Measurements from ENCODE around the gene LRRC3.
A peak's percentile ranks its signal among the peaks of the same experiment; 100 is the strongest.

The LRRC3 gene, protein sequence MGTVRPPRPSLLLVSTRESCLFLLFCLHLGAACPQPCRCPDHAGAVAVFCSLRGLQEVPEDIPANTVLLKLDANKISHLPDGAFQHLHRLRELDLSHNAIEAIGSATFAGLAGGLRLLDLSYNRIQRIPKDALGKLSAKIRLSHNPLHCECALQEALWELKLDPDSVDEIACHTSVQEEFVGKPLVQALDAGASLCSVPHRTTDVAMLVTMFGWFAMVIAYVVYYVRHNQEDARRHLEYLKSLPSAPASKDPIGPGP

DNA sequence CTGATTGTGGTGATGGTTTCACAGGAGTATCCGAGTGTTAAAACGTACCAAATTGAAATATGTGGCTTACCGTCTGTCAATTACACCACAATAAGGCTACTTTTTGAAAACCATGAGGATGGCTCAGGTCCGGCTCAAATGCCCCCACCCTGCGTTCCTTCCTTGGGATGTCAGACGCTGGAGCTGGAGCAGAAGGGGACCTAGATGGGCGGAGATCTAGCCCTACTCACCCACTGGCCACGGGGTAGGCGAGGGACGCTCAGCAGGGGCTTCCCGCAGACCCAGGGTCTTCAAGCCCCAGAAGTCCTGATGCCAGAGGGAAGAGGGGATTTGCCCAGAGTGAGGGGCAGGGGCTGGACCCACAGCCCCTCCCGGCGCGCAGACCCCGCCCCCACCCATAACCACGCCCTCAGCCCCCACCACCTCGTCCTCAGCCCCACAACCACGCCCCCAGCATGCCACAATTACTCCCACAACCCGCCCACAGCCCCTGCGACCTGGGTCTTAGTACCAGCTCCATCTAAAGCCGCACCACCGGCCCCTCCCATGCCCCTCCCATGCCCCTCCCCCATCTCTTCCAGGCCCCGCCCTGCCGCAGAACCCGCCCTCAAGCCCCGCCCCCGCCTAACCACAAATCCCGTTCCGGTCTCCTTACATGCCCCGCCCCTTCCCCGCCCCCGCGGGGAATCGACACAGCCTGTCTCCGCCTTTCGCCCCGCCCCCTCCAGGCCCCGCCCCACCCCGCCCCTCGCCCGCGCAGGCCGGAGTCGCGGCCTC, at the start of gene LRRC3:
LRRC3 (plus strand) TSS at position 764 of the 777 bp plus-strand sequence. CDS start 1,135 bp downstream, outside the sequence.
- peaks cover 9% of the 10 kb centered on the region; the same call in 1 of the 2 replicates for H3K36me3 ChIP-seq (ENCODE audit: control insufficient read depth, insufficient read depth, low read length)
- H3K9me3 ChIP-seq (ENCODE audit: control insufficient read depth, insufficient read depth, low read depth, low read length) = no peaks in the 10 kb centered on the region
- peak within 1 kb of the TSS; percentile 73 for H3K4me3 ChIP-seq (ENCODE audit: low read depth, low read length)
- H3K9ac ChIP-seq (ENCODE audit: low read length) = no peak within 1 kb of the TSS
- no peak within 1 kb of the TSS for H3K27ac ChIP-seq (ENCODE audit: low read depth, low read length)
- H3K4me1 ChIP-seq (ENCODE audit: control insufficient read depth, insufficient read depth, low read length) = peaks cover 4% of the 10 kb centered on the region; the same call in 1 of the 2 replicates
- 0 out of 2 replicates have a peak, but pooled peaks cover 8% of the 10 kb centered on the region for H3K27me3 ChIP-seq (ENCODE audit: control insufficient read depth, insufficient read depth, low read length)

GRCh38 chr21:44405948-44406872, 49.1 kb upstream of the LRRC3 start:
- no peaks in the 10 kb centered on the region for H3K4me1 ChIP-seq (ENCODE audit: control insufficient read depth, insufficient read depth, low read length)
- peaks cover 16% of the 10 kb centered on the region for H3K9me3 ChIP-seq (ENCODE audit: control insufficient read depth, insufficient read depth, low read depth, low read length)
- no peaks in the 10 kb centered on the region for H3K36me3 ChIP-seq (ENCODE audit: control insufficient read depth, insufficient read depth, low read length)
- no peak overlapping the region for H3K27ac ChIP-seq (ENCODE audit: low read depth, low read length)
- H3K9ac ChIP-seq (ENCODE audit: low read length) = no peak overlapping the region
- no peaks in the 10 kb centered on the region for H3K27me3 ChIP-seq (ENCODE audit: control insufficient read depth, insufficient read depth, low read length)
- H3K4me3 ChIP-seq (ENCODE audit: low read depth, low read length) = no peak overlapping the region

DNA sequence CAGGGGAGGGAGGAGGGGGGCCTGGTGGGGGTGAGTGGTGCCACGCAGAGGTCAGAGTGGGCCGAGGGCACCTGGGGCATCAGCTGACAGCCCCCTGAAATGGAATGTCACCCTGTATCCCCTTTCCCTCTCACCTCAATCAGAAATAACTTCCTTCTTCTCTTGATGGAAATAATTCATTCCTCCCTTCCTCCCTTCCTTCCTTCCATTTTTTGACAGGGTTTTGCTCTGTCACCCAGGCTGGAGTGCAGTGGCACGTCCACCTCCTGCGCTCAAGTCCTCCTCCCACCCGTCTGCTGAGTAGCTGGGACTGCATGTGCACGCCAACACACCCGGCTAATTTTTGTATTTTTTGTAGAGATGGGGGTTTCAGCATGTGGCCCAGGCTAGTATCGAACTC, 48.4 kb upstream of the LRRC3 start:
- no peaks in the 10 kb centered on the region for H3K4me1 ChIP-seq (ENCODE audit: control insufficient read depth, insufficient read depth, low read length)
- no peak overlapping the region for H3K9ac ChIP-seq (ENCODE audit: low read length)
- H3K36me3 ChIP-seq (ENCODE audit: control insufficient read depth, insufficient read depth, low read length) = no peaks in the 10 kb centered on the region
- no peak overlapping the region for H3K27ac ChIP-seq (ENCODE audit: low read depth, low read length)
- no peaks in the 10 kb centered on the region for H3K27me3 ChIP-seq (ENCODE audit: control insufficient read depth, insufficient read depth, low read length)
- H3K9me3 ChIP-seq (ENCODE audit: control insufficient read depth, insufficient read depth, low read depth, low read length) = peaks cover 16% of the 10 kb centered on the region
- no peak overlapping the region for H3K4me3 ChIP-seq (ENCODE audit: low read depth, low read length)

DNA sequence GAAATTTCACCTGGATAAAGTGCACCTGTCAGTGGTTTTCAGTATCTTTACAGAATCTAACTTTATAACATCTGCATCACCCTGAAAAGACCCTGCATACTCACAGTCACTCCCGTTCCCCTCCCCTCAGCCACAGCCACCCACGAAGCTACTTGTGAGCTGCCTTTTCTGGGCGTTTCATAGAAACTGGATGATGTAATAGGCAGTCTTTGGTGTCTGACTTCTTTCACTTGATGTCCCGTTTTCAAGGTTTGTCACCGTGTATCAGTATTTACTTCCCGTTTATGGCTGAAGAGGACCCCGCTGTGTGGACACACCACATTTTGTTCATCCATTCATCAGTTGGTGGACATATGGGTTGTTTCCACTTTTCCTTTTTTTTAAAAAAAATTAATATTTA, 47.8 kb upstream of the LRRC3 start:
- Histone ChIP-seq H3K4me3 (ENCODE audit: low read depth, low read length) (no peak overlapping the region), H3K9me3 (ENCODE audit: control insufficient read depth, insufficient read depth, low read depth, low read length) (peaks cover 16% of the 10 kb centered on the region), H3K9ac (ENCODE audit: low read length) (no peak overlapping the region), H3K27me3 (ENCODE audit: control insufficient read depth, insufficient read depth, low read length) (no peaks in the 10 kb centered on the region), H3K4me1 (ENCODE audit: control insufficient read depth, insufficient read depth, low read length) (no peaks in the 10 kb centered on the region), H3K36me3 (ENCODE audit: control insufficient read depth, insufficient read depth, low read length) (no peaks in the 10 kb centered on the region), H3K27ac (ENCODE audit: low read depth, low read length) (no peak overlapping the region)

- H3K36me3 ChIP-seq (ENCODE audit: control insufficient read depth, insufficient read depth, low read length) = no peaks in the 10 kb centered on the region
- H3K27ac ChIP-seq (ENCODE audit: low read depth, low read length) = no peak overlapping the region
- peaks cover 16% of the 10 kb centered on the region for H3K9me3 ChIP-seq (ENCODE audit: control insufficient read depth, insufficient read depth, low read depth, low read length)
- H3K4me3 ChIP-seq (ENCODE audit: low read depth, low read length) = no peak overlapping the region
- no peak overlapping the region for H3K9ac ChIP-seq (ENCODE audit: low read length)
- H3K27me3 ChIP-seq (ENCODE audit: control insufficient read depth, insufficient read depth, low read length) = no peaks in the 10 kb centered on the region
- H3K4me1 ChIP-seq (ENCODE audit: control insufficient read depth, insufficient read depth, low read length) = no peaks in the 10 kb centered on the region
These were observed 47.1 kb upstream of the LRRC3 start for GRCh38 chr21:44408226-44408625.

- Histone ChIP-seq H3K4me1 (ENCODE audit: control insufficient read depth, insufficient read depth, low read length) (no peaks in the 10 kb centered on the region), H3K27me3 (ENCODE audit: control insufficient read depth, insufficient read depth, low read length) (no peaks in the 10 kb centered on the region; the same call in 1 of the 2 replicates), H3K4me3 (ENCODE audit: low read depth, low read length) (no peak overlapping the region), H3K9ac (ENCODE audit: low read length) (no peak overlapping the region), H3K36me3 (ENCODE audit: control insufficient read depth, insufficient read depth, low read length) (no peaks in the 10 kb centered on the region), H3K9me3 (ENCODE audit: control insufficient read depth, insufficient read depth, low read depth, low read length) (peaks cover 15% of the 10 kb centered on the region; the same call in 1 of the 2 replicates), H3K27ac (ENCODE audit: low read depth, low read length) (no peak overlapping the region)
These were observed 41.6 kb upstream of the LRRC3 start for GRCh38 chr21:44413566-44414290.

DNA sequence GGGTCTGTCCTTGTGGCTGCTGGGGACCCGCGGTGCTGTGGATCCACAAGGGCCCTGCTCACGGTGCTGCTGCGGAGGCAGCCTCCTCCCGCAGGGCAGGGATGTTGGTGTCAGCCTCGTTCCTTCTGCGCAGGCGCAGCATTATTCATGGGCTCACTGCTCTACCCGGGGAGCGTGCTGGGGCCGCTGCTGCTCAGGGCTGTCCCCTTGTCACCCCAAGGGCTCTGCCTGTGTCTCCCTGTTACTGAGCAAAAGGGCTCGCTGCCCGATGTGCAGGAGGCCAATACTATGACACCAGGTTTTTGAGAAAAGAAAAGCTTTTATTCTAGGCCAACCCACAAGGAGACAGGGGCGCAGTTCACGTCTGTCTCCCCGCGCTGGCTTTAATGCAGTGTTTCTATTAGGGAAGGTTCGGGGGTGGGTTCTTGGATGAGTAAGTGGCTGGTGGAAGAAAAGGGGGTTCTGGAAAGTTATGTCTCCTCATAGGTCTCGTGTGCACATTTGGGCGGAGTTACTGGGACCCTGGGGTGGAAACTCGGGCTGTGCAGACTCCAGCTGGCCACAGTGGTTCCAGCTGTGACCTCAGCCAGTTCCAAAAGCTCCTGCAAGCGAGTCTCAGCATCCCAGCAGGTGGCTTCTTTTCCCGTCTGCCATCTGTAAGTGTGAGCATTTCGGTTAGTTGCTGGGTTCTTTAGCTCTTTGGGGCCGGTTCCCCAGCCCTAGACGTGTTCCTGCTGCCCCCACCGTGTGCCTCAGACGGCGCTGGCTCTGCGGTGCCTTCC, 40.8 kb upstream of the LRRC3 start:
- H3K27ac ChIP-seq (ENCODE audit: low read depth, low read length) = no peak overlapping the region
- no peaks in the 10 kb centered on the region; the same call in 1 of the 2 replicates for H3K27me3 ChIP-seq (ENCODE audit: control insufficient read depth, insufficient read depth, low read length)
- no peak overlapping the region for H3K9ac ChIP-seq (ENCODE audit: low read length)
- no peak overlapping the region for H3K4me3 ChIP-seq (ENCODE audit: low read depth, low read length)
- H3K9me3 ChIP-seq (ENCODE audit: control insufficient read depth, insufficient read depth, low read depth, low read length) = peaks cover 17% of the 10 kb centered on the region
- H3K4me1 ChIP-seq (ENCODE audit: control insufficient read depth, insufficient read depth, low read length) = no peaks in the 10 kb centered on the region
- no peaks in the 10 kb centered on the region for H3K36me3 ChIP-seq (ENCODE audit: control insufficient read depth, insufficient read depth, low read length)

DNA sequence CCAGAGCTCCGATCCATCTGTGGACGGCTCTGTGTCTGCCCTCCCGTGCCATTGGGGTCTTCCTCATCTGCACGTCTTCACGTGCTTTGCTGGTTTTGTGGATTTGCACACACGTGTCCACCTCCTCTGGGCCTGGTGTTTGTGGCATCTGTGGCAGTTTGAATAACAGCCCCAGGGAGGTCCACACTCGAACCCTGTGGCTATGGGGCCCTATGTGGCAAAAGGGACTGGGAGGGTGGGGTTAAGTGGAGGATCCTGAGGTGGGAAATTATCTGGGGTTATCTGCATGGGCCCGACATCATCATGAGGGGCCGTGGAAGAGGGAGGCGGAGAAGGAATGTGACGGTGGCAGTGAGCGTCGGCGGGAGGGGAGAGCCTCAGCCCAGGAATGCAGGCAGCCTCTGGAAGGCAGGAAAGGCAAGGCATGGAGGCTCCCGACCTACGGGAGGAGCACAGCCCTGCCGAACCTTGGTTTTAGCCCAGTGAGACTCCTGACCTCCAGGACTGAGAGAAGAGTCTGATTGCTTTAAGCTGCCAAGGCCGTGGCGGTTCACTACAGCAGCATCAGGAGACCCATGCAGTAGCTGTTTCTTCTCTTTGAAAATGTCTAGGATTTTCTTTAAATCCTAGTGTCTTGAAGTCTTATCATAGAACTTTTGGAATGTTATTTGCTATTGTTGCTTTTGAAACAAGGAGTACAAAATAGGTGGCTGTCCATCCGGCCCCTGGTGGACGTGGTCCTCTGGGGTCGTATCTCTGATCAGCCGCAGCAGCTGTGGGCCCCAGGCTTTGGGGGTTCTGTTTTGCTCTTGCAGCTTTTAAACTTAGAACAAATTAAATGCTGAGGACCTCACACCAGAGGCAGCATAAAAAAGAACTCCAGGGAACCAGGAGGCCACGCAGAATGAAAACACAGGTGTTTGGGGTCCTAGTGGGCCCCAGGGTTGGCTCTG, 40.0 kb upstream of the LRRC3 start:
- Histone ChIP-seq H3K9me3 (ENCODE audit: control insufficient read depth, insufficient read depth, low read depth, low read length) (peaks cover 22% of the 10 kb centered on the region), H3K4me1 (ENCODE audit: control insufficient read depth, insufficient read depth, low read length) (no peaks in the 10 kb centered on the region), H3K27me3 (ENCODE audit: control insufficient read depth, insufficient read depth, low read length) (no peaks in the 10 kb centered on the region; the same call in 1 of the 2 replicates), H3K36me3 (ENCODE audit: control insufficient read depth, insufficient read depth, low read length) (no peaks in the 10 kb centered on the region), H3K27ac (ENCODE audit: low read depth, low read length) (no peak overlapping the region), H3K4me3 (ENCODE audit: low read depth, low read length) (no peak overlapping the region), H3K9ac (ENCODE audit: low read length) (no peak overlapping the region)

DNA sequence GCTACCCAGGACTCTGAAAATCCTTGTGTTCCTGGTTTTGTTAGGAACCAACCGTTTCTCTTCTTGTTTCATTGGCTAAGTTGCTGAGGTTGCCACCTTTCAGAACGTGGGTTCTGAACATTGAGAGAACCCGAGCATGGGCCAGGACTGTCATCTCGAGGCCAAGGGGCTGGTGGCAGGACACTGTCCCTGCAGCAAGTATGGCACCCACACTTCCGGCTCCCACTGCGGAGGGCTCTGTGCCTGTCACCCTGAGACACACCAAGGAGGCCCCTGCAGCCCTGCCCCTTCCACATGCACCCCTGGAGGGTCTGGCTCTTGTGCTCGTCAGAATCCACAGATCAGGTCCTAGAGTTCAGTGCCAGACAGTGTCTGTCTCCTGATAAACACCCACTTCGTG, 39.1 kb upstream of the LRRC3 start:
- Histone ChIP-seq H3K9ac (ENCODE audit: low read length) (no peak overlapping the region), H3K9me3 (ENCODE audit: control insufficient read depth, insufficient read depth, low read depth, low read length) (peaks cover 22% of the 10 kb centered on the region), H3K27ac (ENCODE audit: low read depth, low read length) (no peak overlapping the region), H3K27me3 (ENCODE audit: control insufficient read depth, insufficient read depth, low read length) (no peaks in the 10 kb centered on the region; the same call in 1 of the 2 replicates), H3K36me3 (ENCODE audit: control insufficient read depth, insufficient read depth, low read length) (no peaks in the 10 kb centered on the region), H3K4me1 (ENCODE audit: control insufficient read depth, insufficient read depth, low read length) (no peaks in the 10 kb centered on the region), H3K4me3 (ENCODE audit: low read depth, low read length) (no peak overlapping the region)
